ENCODE data around the gene CEP68. TPM values are rescaled to one million over a fixed set of nuclear protein-coding genes. Genes with fewer than 3 reads are reported as not detected.

CEP68 gene
- total RNA-seq, 1 donor from 2014 or later: 25.0 TPM

DNA sequence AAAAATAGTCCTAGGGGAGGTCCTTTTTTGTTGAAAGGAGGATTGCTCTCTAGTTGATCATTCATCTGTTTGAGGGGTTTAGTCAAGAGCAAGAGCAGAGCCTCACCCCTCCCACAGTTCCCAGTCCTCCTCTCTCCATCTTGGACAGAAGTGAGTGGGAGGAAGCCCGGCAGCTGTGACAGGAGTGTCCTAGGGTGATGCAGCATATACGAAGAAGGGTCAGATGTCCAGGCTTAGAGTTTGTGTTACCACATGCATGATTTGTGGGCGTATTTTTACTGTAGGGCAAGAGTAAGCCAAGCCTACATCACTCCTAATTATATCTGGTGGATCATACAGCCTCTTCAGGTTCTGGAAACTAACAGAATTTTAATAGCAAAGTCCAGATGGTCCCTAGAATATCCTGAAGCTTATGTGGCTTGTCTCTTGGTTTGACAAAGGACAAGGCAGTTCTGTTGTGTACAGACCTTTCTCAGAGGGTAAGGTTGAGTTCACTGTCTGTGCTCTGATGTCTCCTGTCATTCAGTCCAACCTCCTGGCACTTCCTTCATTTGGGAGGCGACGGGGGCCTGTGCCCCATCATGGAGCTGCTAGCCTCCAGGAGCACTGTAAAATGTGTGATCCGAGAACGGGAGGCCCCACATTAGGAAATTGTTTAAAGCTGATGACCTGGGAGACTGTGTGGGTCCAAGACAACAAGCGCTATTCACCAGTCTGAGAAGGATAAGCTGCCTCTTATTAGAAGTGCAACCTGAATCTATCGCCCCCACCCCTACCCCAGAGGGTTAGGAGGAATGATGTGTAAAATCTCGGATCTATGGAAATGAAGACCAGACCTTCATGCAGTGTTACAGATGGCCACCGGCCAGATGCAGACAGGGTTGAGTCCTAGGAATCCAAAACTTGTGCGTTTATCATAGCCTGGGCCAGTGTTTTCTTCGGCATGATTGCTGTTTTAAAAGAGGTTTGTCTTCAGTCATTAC, 6.9 kb downstream of the CEP68 start:
- no peaks in the 10 kb centered on the region for H3K9me3 ChIP-seq
- peaks cover 94% of the 10 kb centered on the region for H3K4me1 ChIP-seq

GRCh38 chr2:65064728-65065552, 8.7 kb downstream of the CEP68 start:
- no peaks in the 10 kb centered on the region for H3K27me3 ChIP-seq
- H3K4me1 ChIP-seq: peaks cover 94% of the 10 kb centered on the region
- no peaks in the 10 kb centered on the region for H3K9me3 ChIP-seq
- DNase-seq (ENCODE audit: extremely low spot score in 2 of 2): no peak
- peaks cover 0 to 5% of the 10 kb centered on the region in 2 donors for H3K36me3 ChIP-seq
- TF ChIP-seq CTCF (IDR thresholded peaks at IDR 0.05): peak; percentile 33 to 67 (median 63)
- TF ChIP-seq POLR2AphosphoS5 (IDR thresholded peaks at IDR 0.05; ENCODE audit: insufficient read depth in 1 of 2, low read depth in 1 of 2): peak; percentile 23 to 24
- no peak for TF ChIP-seq POLR2A (IDR thresholded peaks at IDR 0.05)
- intact Hi-C loops (cut with DNase I): no loop called here
- peak overlapping the region; percentile 74 for H3K27ac ChIP-seq
- no peak overlapping the region for H3K4me3 ChIP-seq

More for the DNA sequence above, 6.9 kb downstream of the CEP68 start:
- H3K36me3 ChIP-seq: no peaks in the 10 kb centered on the region
- H3K4me3 ChIP-seq: no peak overlapping the region
- no peaks in the 10 kb centered on the region for H3K27me3 ChIP-seq
- TF ChIP-seq POLR2AphosphoS5 (IDR thresholded peaks at IDR 0.05; ENCODE audit: insufficient read depth in 1 of 2, low read depth in 1 of 2) (no peak), POLR2A (IDR thresholded peaks at IDR 0.05) (no peak), CTCF (IDR thresholded peaks at IDR 0.05) (no peak)
- H3K27ac ChIP-seq: peak overlapping the region; percentile 69
- DNase-seq (ENCODE audit: extremely low spot score in 2 of 2): no peak
- intact Hi-C loops (cut with DNase I): no loop called here

DNA sequence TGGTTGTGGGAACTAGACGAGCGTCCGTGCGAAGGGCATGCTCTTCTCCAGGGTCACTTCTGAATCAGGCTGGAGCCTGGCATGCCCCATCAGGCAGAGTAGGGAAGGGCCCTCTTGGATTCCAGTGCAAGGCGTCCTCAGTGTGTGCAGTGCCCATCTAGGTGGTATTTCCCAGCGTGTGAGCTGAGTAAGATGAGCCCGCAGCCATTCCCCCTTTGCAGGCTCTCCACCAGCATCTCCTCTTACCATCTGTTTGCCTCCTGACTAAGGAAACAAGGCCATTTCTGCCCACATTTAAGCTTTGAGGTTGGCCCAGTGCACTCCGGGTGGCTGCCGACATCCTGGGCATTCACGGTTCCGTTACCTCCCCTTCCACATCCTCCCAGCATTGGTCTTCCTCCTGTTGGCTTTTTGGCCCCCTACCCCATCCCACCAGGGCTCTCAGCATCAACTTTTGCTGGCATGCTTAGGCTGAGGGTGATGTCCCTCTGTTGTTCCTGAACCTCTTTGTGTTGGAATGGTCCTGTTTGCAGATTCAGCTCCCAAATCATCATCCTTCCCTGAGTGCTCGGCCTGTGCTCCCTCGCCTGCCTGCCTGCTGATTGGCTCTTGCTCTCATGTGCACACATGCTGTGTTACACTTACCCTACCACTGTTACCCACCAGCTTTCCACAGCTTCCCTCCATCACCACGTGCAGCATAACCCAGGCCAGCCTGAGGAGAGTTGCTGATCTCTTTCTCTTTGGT, 11.8 kb downstream of the CEP68 start:
- TF ChIP-seq CTCF (IDR thresholded peaks at IDR 0.05) (no peak), POLR2AphosphoS5 (IDR thresholded peaks at IDR 0.05; ENCODE audit: insufficient read depth in 1 of 2, low read depth in 1 of 2) (no peak), POLR2A (IDR thresholded peaks at IDR 0.05) (no peak)
- peaks cover 82% of the 10 kb centered on the region for H3K4me1 ChIP-seq
- peaks cover 0 to 24% of the 10 kb centered on the region in 2 donors for H3K36me3 ChIP-seq
- DNase-seq (ENCODE audit: extremely low spot score in 2 of 2): no peak
- no peaks in the 10 kb centered on the region for H3K9me3 ChIP-seq
- H3K27me3 ChIP-seq: no peaks in the 10 kb centered on the region
- no peak overlapping the region for H3K4me3 ChIP-seq
- intact Hi-C loops (cut with DNase I): no loop called here
- H3K27ac ChIP-seq: peak overlapping the region; percentile 38

DNA sequence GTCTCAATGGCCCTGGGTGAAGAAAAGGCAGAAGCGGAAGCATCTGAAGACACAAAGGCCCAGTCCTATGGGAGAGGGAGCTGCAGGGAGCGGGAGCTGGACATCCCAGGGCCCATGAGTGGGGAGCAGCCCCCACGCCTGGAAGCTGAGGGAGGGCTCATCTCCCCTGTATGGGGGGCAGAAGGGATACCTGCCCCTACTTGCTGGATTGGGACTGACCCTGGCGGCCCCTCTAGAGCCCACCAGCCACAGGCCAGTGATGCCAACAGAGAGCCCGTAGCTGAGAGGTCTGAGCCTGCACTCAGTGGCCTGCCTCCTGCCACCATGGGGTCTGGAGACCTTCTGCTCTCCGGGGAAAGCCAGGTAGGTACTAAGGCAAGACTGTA, 13.2 kb downstream of the CEP68 start:
- H3K4me1 ChIP-seq: peaks cover 78% of the 10 kb centered on the region
- H3K27ac ChIP-seq: peak overlapping the region; percentile 38
- no peak overlapping the region for H3K4me3 ChIP-seq
- no peak for DNase-seq (ENCODE audit: extremely low spot score in 2 of 2)
- H3K27me3 ChIP-seq: no peaks in the 10 kb centered on the region
- TF ChIP-seq POLR2AphosphoS5 (IDR thresholded peaks at IDR 0.05; ENCODE audit: insufficient read depth in 1 of 2, low read depth in 1 of 2) (no peak), POLR2A (IDR thresholded peaks at IDR 0.05) (no peak), CTCF (IDR thresholded peaks at IDR 0.05) (no peak)
- no peaks in the 10 kb centered on the region for H3K9me3 ChIP-seq
- intact Hi-C loops (cut with DNase I): no loop called here
- H3K36me3 ChIP-seq: peaks cover 0 to 27% of the 10 kb centered on the region in 2 donors
